ENCODE results near the gene MRPL44. TPM values are rescaled to one million over a fixed set of nuclear protein-coding genes. Genes with fewer than 3 reads are reported as not detected.
"Not testable (repeated sequence)": the region's sequence is repeated elsewhere in the genome, so short reads cannot be mapped to it uniquely, and the experiment has no call there.

MRPL44 gene
- total RNA-seq, 1 donor from 2014 or later, result 37.3 TPM

GRCh38 chr2:223936862-223937326 is 20.4 kb upstream of the MRPL44 start:
- peaks cover 14% of the 10 kb centered on the region for H3K4me1 Mint-ChIP-seq (ENCODE audit: low read depth, unreplicated experiment)
- no peaks in the 10 kb centered on the region for H3K36me3 Mint-ChIP-seq (ENCODE audit: unreplicated experiment)
- peaks cover 2% of the 10 kb centered on the region for H3K27me3 Mint-ChIP-seq (ENCODE audit: unreplicated experiment)
- TF ChIP-seq CTCF (IDR thresholded peaks at IDR 0.05; ENCODE audit: partially characterized antibody, unreplicated experiment), result no peak
- no peak overlapping the region for H3K27ac Mint-ChIP-seq (ENCODE audit: unreplicated experiment)
- no peak for DNase-seq
- H3K9me3 Mint-ChIP-seq (ENCODE audit: unreplicated experiment), result peaks cover 2% of the 10 kb centered on the region
- no peak overlapping the region for H3K4me3 Mint-ChIP-seq (ENCODE audit: unreplicated experiment)

GRCh38 chr2:223937535-223937934 is 19.7 kb upstream of the MRPL44 start:
- no peak for DNase-seq
- H3K9me3 Mint-ChIP-seq (ENCODE audit: unreplicated experiment), result peaks cover 2% of the 10 kb centered on the region
- no peak overlapping the region for H3K4me3 Mint-ChIP-seq (ENCODE audit: unreplicated experiment)
- no peak for TF ChIP-seq CTCF (IDR thresholded peaks at IDR 0.05; ENCODE audit: partially characterized antibody, unreplicated experiment)
- H3K4me1 Mint-ChIP-seq (ENCODE audit: low read depth, unreplicated experiment), result peaks cover 11% of the 10 kb centered on the region
- no peaks in the 10 kb centered on the region for H3K36me3 Mint-ChIP-seq (ENCODE audit: unreplicated experiment)
- peaks cover 2% of the 10 kb centered on the region for H3K27me3 Mint-ChIP-seq (ENCODE audit: unreplicated experiment)
- no peak overlapping the region for H3K27ac Mint-ChIP-seq (ENCODE audit: unreplicated experiment)

- not testable (repeated sequence) for H3K4me3 Mint-ChIP-seq (ENCODE audit: unreplicated experiment); H3K27me3 Mint-ChIP-seq (ENCODE audit: unreplicated experiment); DNase-seq; H3K36me3 Mint-ChIP-seq (ENCODE audit: unreplicated experiment); H3K9me3 Mint-ChIP-seq (ENCODE audit: unreplicated experiment); H3K4me1 Mint-ChIP-seq (ENCODE audit: low read depth, unreplicated experiment); H3K27ac Mint-ChIP-seq (ENCODE audit: unreplicated experiment)
Measured at GRCh38 chr2:223939438-223939837, 17.8 kb upstream of the MRPL44 start.

GRCh38 chr2:223941579-223942277 is 15.5 kb upstream of the MRPL44 start:
- Mint-ChIP-seq H3K4me1 (ENCODE audit: low read depth, unreplicated experiment) (peaks cover 5% of the 10 kb centered on the region), H3K4me3 (ENCODE audit: unreplicated experiment) (no peak overlapping the region), H3K36me3 (ENCODE audit: unreplicated experiment) (no peaks in the 10 kb centered on the region), H3K27ac (ENCODE audit: unreplicated experiment) (no peak overlapping the region), H3K9me3 (ENCODE audit: unreplicated experiment) (peaks cover 9% of the 10 kb centered on the region), H3K27me3 (ENCODE audit: unreplicated experiment) (peaks cover 3% of the 10 kb centered on the region)
- no peak for DNase-seq
- no peak for TF ChIP-seq CTCF (IDR thresholded peaks at IDR 0.05; ENCODE audit: partially characterized antibody, unreplicated experiment)

- H3K27ac Mint-ChIP-seq (ENCODE audit: unreplicated experiment), result no peak overlapping the region
- peak overlapping the region; percentile 95 for H3K4me3 Mint-ChIP-seq (ENCODE audit: unreplicated experiment)
- H3K27me3 Mint-ChIP-seq (ENCODE audit: unreplicated experiment), result peaks cover 3% of the 10 kb centered on the region
- no peak for TF ChIP-seq CTCF (IDR thresholded peaks at IDR 0.05; ENCODE audit: partially characterized antibody, unreplicated experiment)
- peaks cover 9% of the 10 kb centered on the region for H3K9me3 Mint-ChIP-seq (ENCODE audit: unreplicated experiment)
- peaks cover 13% of the 10 kb centered on the region for H3K4me1 Mint-ChIP-seq (ENCODE audit: low read depth, unreplicated experiment)
- DNase-seq, result no peak
- H3K36me3 Mint-ChIP-seq (ENCODE audit: unreplicated experiment), result no peaks in the 10 kb centered on the region
Measured at GRCh38 chr2:223943135-223943534, 14.1 kb upstream of the MRPL44 start.
